GM18505 (cell line): ENCODE data around the gene EPX.

ENCODE experiments used
- ATAC-seq: cut with Tn5 transposase; IDR thresholded peaks from one replicate; pipeline ENCODE4 v1.9.1; 2021; ENCODE audit not compliant: unreplicated experiment
- POLR2A ChIP-seq: IDR thresholded peaks from 4 replicates; pipeline ENCODE4 v1.6.1; 2011; ENCODE audit warnings: borderline replicate concordance; ENCODE audit not compliant: insufficient read depth, insufficient read length; ENCODE audit errors: extremely low read depth

EPX gene

DNA sequence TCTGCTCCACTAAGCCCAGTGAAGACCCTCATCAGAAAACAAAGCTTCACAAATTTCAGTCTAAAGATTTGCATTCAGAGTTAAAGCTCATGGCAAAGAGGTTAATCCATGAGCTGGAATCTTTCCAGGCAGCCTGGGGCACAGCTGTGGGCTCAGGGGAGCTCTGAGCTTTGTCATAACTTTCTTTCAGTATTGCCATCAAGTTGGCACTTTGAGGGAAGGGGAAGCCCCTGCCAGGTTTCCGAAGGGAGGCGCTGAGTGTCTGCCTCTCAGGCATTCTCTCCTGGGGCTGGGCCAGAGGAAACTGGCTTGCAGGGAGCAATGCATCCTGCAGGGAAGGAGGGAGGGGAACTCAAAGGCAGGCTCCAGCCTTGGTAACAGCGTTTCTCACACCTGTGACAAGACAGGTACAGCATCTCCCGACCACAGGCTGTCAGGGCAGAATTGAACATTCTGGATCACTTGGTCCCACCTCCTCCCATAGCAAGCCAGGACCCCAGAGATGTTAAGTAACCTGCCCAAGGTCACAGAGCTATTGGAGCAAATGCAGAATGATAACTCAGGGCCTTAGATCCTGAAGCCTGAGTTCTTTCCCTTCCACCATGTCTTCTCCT lies 49.8 kb downstream of the EPX start:
- TF ChIP-seq POLR2A, result no peak
- ATAC-seq, result no peak

DNA sequence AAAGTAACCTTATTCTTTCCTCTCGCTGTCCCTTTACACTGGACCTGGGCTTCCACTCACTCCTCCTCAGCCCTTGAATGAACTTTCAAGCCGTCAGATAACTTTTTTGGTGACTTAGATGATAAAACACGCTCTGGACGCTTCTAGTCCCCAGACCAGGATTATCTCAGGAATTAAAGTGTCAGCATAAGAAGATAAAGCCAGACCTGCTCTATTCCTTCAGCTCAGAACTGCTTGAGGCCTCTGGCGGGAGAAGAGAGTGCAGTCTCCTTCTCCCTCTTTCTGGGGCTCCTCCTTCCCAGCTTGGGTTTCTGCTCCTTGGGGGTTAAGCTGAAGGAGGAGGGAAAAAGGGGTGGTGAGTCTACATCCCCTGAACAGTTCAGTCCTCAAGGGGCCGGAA lies 52.4 kb downstream of the EPX start:
- TF ChIP-seq POLR2A, result no peak
- no peak for ATAC-seq

DNA sequence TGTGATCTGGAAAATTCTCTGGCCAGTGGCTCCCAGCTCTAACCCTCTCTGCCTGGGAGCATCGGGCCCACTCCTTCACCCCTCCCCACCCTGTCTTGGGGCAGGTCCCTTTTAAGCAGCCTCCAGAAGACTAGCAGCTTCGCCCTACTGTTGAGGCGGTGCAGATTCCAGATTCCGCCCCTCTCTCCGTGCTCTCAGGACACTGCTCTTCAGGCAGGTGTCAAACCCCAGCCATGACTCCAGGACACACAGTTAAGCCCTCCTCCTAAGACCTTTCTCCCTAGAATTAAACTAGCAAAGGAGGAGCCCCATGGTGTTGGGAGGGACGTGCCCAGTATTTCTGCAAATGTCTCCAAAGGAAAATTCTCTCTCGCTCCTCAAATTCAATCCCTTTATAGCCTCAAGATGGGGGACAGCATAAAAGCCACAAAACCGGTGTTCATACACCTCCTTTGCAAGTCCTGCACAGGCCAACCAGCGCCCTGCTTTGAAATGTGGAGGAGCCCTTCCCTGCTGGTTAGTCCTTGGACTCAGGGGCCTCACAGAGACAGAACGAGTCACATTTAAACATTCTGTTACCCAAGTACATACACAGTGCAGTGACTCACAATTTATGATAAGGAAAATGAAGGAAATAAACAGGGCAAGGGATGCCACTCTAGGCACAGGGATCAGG lies 53.0 kb downstream of the EPX start:
- no peak for TF ChIP-seq POLR2A
- ATAC-seq, result no peak

GRCh38 chr17:58246104-58246740 lies 53.7 kb downstream of the EPX start:
- ATAC-seq, result no peak
- TF ChIP-seq POLR2A, result no peak

GRCh38 chr17:58246781-58247180 lies 54.3 kb downstream of the EPX start:
- TF ChIP-seq POLR2A, result no peak
- ATAC-seq, result no peak

- ATAC-seq, result no peak
- no peak for TF ChIP-seq POLR2A
These were observed 55.2 kb downstream of the EPX start for GRCh38 chr17:58247511-58248363.

DNA sequence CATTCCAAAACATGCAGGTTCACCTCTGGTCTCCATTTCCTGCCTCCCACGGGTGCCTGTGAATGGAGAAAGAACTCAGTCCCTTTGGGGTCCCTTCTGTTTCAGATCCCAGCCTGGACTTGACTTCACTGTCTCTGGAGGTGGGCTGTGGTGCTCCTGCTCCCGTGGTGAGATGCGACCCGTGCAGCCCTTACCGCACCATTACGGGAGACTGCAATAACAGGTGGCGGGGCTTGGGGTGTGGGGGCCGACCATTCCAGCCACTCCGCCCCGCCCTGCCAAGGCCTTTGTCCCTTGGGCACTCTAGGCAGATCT lies 56.4 kb downstream of the EPX start:
- no peak for ATAC-seq
- TF ChIP-seq POLR2A, result no peak

DNA sequence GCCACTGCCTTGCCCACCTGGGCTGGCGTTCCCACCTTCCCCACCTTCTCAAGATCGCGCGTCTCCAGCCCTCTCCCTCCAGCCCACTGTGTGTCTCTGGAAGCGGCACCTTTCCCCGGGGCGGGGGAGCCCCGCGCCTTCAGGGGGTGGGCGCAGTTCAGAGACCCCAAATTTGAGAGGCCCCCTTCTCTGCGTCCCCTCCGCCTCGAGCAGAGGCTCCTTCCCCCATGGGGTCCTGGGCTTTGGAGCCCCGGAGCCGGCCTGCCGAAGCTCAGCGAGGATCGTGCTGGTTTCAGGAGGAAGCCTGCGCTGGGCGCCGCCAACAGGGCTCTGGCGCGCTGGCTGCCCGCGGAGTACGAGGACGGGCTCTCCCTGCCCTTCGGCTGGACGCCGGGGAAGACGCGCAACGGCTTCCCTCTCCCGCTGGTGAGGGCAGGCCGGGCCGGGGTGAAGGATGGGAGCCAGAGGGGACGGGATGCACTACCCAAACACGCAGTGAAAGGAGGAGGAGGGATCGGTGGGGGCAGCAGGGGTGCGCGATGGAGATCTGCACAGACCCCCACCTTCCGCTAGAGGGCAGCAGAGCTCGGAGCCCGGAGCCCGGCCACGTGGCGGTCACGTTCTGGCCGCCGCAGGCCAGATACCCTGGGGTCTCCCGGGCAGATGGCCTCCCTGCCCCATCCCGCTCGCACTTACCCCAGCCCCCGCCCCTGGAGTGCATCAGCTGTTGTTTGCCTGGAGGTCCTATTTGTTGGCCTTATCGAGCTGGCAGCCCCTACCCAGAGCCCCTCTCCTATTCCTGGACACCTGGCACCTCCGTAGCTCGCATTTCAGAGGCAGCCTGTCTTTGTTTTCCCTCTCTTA lies 57.0 kb downstream of the EPX start:
- peak; percentile 58 for ATAC-seq
- TF ChIP-seq POLR2A, result no peak

GRCh38 chr17:58250344-58251011 lies 58.0 kb downstream of the EPX start:
- no peak for ATAC-seq
- TF ChIP-seq POLR2A, result no peak

DNA sequence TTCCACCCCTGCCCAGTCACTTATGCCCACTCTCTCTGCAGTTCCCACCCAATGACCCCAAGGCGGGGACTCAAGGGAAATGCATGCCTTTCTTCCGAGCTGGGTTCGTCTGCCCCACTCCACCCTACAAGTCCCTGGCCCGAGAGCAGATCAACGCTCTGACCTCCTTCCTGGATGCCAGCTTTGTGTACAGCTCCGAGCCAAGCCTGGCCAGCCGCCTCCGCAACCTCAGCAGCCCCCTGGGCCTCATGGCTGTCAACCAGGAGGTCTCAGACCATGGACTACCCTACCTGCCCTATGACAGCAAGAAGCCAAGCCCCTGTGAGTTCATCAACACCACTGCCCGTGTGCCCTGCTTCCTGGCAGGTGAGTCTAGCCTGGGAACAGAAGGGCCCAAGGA lies 59.6 kb downstream of the EPX start:
- TF ChIP-seq POLR2A, result no peak

DNA sequence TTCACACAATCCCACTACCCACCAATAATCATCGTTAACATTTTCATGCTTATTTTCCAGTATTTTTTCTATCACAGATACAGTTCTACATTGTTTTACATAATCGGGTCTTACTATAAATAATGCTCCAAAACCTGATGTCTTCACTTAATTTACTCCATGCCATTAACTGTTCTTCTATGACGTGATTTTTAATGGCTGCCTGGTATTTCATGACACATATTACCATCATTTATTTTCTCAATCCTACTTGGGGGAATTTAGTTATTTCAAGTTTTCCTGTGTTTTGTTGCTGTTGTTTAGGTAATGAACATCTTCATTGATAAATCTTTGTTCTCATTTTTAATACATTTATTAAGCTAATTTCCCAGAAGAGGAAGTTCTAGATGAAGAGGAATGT lies 60.6 kb downstream of the EPX start:
- no peak for TF ChIP-seq POLR2A
- ATAC-seq, result no peak

More for the DNA sequence above, 59.6 kb downstream of the EPX start:
- no peak for ATAC-seq
